Upper lobe of left lung (tissue), 6 donors: ENCODE data around the gene KLHL34. TPM values are rescaled to one million over a fixed set of nuclear protein-coding genes. Genes with fewer than 3 reads are reported as not detected.

Source experiments
- ATAC-seq, 2 donors: fragments of 200-7000 bp; cut with Tn5 transposase; one replicate each; pipeline ENCODE4 v1.9.1; 2022; ENCODE audit warnings: mild to moderate bottlenecking in 2 of 2, moderate library complexity in 2 of 2; ENCODE audit not compliant: low FRiP score in 2 of 2
- DNase-seq, 2 donors: peaks; one replicate each; pipeline ENCODE4 v3.0.0-alpha.2; 2019 to 2020
- H3K27ac ChIP-seq, 4 donors: fragments of 200-600 bp; sonication (generic); one replicate each; pipeline ENCODE4 v1.5.1; 2016 to 2019
- H3K27me3 ChIP-seq, 4 donors: fragments of 200-600 bp; sonication (generic); one replicate each; pipeline ENCODE4 v1.5.1; 2017 to 2019
- H3K36me3 ChIP-seq, 4 donors: fragments of 200-600 bp; sonication (generic); one replicate each; pipeline ENCODE4 v1.5.1; 2016 to 2019
- H3K4me1 ChIP-seq, 4 donors: fragments of 200-600 bp; sonication (generic); one replicate each; pipeline ENCODE4 v1.5.1; 2018 to 2019
- H3K4me3 ChIP-seq, 4 donors: fragments of 200-600 bp; sonication (generic); one replicate each; pipeline ENCODE4 v1.5.1; 2017 to 2019; ENCODE audit warnings: mild to moderate bottlenecking in 2 of 4, moderate library complexity in 1 of 4
- H3K9me3 ChIP-seq, 4 donors: fragments of 200-600 bp; sonication (generic); one replicate each; pipeline ENCODE4 v1.5.1; 2018 to 2019
- EP300 ChIP-seq, 4 donors: sonication (generic); formaldehyde crosslinking; IDR thresholded peaks; one replicate each; pipeline ENCODE4 v1.5.1; 2017; ENCODE audit warnings: antibody characterized with exemption in 4 of 4, control low read depth in 2 of 4
- POLR2A ChIP-seq, 4 donors: fragments of 450-650 bp; IDR thresholded peaks; one replicate each; pipeline ENCODE4 v1.5.1; 2016 to 2017; ENCODE audit warnings: antibody characterized with exemption in 4 of 4, mild to moderate bottlenecking in 2 of 4
- POLR2AphosphoS5 ChIP-seq, 2 donors: sonication (generic); formaldehyde crosslinking; IDR thresholded peaks; one replicate each; pipeline ENCODE4 v1.5.1; 2017; ENCODE audit warnings: antibody characterized with exemption in 2 of 2
- WGBS, 2 donors: methylation state at CpG; one replicate each; pipeline ENCODE4 v1.1.5; 2017 to 2018; 5-methylcytosine and 5-hydroxymethylcytosine counted together
- total RNA-seq, 6 donors: library from RNA; depleted of rRNA in 4 of 6; stranded (reverse); fragments of >200 nt in 4 of 6; gene quantifications; one replicate each; pipeline versions ENCODE4 v1.1.0 to v1.2.1, GENCODE V29; 2016 to 2021
- TF ChIP-seq, protein P1 (sequence below), 6 experiments: fragments of 450-650 bp in 4 of 6; fragments of 200-600 bp in 2 of 6; sonication (generic) in 2 of 6; IDR thresholded peaks; one replicate each; pipeline ENCODE4 v1.5.1; 2016 to 2019; ENCODE audit warnings: antibody characterized with exemption in 6 of 6
- donor health status: DM: no; HTN: no; CAD: no; lungs with moderate emphysema.
- donor health status: DM: no; HTN: yes; CAD: no; lungs with severe emphysema.

The KLHL34 gene
- total RNA-seq, 6 donors from 2014 or later: not detected

DNA sequence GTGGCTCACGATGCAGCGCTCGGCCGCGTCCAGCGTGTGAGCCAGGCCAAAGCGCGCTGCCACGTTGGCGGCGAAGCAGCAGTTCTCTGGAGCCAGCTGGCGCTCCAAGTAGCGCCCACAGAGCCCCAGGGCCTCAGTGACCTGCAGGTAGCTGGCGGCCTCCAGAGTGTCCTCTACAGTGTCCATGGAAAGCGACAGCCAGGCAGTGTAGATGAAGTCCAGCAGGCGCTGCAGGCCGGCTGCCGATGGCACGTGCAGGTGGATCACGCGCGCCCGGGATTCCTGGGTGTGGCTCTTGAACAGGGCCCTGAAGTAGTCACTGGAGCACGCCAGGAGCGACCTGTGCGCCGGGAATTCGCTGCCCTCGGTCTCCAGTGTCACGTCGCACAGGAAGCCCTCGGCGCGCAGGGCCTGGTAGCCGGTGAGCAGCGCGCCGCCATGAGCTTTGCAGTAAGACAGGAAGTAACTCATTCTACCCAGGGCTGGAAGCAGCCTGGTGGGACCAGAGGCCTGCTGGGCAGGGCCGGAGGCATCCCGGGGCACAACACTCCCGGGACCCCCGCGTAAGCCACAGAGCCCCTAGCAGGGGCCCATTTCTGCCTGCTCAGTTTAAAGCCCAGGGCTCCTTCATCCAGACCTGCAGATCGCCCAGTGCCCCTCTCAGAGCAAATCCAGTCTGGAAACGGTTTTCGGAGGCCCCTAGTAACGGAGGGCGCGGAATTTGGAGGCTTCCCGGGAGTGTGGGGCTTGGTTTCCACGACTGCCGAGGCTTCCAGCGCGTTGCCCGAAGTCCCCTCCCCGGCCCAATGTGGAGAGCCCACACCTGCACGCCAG, 595 bp downstream of the KLHL34 start:
- Histone ChIP-seq H3K9me3 (no peaks in the 10 kb centered on the region), H3K27ac (no peak overlapping the region), H3K4me3 (peak overlapping the region in 1 of 4 donors; percentile 25), H3K27me3 (peaks cover 0 to 13% (median 0%) of the 10 kb centered on the region in 4 donors), H3K36me3 (no peaks in the 10 kb centered on the region), H3K4me1 (peaks cover 0 to 12% (median 0%) of the 10 kb centered on the region in 4 donors)
- 70% methylated on average over 16 of the region's 57 CpGs; no CpG with 5 or more reads in 1 of the 2 donors for WGBS, 2 donors
- no peak for ATAC-seq
- TF ChIP-seq POLR2A (IDR thresholded peaks at IDR 0.05): no peak
- TF ChIP-seq POLR2AphosphoS5 (IDR thresholded peaks at IDR 0.05): no peak
- TF ChIP-seq, protein P1, sequence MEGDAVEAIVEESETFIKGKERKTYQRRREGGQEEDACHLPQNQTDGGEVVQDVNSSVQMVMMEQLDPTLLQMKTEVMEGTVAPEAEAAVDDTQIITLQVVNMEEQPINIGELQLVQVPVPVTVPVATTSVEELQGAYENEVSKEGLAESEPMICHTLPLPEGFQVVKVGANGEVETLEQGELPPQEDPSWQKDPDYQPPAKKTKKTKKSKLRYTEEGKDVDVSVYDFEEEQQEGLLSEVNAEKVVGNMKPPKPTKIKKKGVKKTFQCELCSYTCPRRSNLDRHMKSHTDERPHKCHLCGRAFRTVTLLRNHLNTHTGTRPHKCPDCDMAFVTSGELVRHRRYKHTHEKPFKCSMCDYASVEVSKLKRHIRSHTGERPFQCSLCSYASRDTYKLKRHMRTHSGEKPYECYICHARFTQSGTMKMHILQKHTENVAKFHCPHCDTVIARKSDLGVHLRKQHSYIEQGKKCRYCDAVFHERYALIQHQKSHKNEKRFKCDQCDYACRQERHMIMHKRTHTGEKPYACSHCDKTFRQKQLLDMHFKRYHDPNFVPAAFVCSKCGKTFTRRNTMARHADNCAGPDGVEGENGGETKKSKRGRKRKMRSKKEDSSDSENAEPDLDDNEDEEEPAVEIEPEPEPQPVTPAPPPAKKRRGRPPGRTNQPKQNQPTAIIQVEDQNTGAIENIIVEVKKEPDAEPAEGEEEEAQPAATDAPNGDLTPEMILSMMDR (IDR thresholded peaks at IDR 0.05): no peak
- no peak for TF ChIP-seq EP300 (IDR thresholded peaks at IDR 0.05)
- peak in 1 of 2 donors; percentile 46 for DNase-seq

DNA sequence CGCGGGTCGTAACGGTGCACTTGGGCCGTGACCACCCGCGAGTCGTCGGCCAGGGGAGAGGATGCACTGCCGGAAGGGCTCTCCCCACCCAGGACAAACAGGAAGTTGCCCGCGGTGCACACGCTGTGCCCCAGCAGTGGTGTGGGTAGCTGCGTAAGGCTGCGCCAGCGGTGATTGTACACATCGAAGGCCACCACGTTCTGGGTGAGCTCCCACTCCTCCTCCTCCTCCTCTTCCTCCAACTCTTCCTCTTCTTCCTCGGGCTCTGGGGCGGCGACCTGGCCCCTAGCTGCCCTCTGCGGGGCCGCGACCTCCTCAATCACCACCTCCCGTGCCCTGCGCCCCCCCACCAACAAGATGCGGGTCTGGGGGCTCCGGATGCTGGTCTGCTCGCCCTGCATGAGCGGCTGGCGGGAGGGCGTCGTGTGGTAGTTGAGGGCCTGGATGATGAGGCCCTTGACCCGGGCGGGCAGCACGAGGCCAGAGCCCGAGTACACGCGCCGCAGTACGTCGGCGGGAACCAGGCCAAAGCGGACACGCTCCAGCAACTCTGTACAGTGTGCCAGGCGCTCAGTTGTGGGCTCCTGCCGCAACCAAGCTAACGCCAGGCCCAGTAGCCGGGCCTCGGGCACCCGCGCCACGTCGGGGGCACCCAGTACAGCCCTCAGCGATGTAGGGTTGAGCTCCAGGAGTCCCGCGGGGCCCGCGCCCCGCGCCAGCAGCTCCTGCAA, 1.4 kb downstream of the KLHL34 start:
- DNase-seq: peak in 1 of 2 donors; percentile 59
- Histone ChIP-seq H3K9me3 (no peaks in the 10 kb centered on the region), H3K27me3 (peaks cover 0 to 13% (median 0%) of the 10 kb centered on the region in 4 donors), H3K4me1 (peaks cover 0 to 12% (median 0%) of the 10 kb centered on the region in 4 donors), H3K27ac (no peak overlapping the region), H3K36me3 (no peaks in the 10 kb centered on the region), H3K4me3 (no peak overlapping the region)
- WGBS, 2 donors: 68 to 81% methylated on average over 7 to 44 of the region's 61 CpGs
- ATAC-seq: no peak
- no peak for TF ChIP-seq EP300 (IDR thresholded peaks at IDR 0.05)
- no peak for TF ChIP-seq POLR2A (IDR thresholded peaks at IDR 0.05)
- TF ChIP-seq POLR2AphosphoS5 (IDR thresholded peaks at IDR 0.05): no peak
- TF ChIP-seq, protein P1 (IDR thresholded peaks at IDR 0.05): no peak

DNA sequence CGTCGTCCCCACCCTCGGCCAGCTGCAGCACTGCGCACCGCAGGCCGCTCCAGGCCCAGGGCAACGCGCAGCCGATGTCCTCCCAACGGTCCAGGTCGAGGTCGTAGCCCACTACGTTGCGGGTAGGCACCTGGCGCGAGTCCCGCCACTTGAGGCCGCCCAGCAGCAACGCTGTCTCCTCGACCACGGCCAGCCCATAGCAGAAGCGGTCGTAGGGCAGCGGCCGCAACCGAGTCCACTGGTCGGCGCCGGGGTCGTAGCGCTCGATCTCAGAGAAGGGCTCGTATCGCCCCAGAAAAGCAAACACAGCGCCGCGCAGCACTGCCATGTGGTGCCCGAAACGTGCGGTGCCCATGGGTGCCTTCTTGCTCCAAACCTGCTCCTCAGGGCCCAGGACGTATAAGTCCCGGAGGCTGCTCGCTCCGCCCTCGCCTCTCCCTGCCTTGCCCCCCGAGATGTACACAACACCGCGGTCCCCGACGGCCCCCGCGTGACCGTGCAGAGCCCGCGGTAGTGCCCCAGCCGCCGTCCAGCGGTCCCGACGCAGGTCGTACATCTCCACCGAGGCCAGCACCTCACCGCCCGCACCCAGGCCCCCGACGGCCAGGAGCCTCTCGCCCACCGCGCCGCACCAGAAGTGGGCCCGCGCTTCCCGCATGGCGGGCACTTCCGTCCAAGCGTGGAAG, 2.1 kb downstream of the KLHL34 start:
- H3K27me3 ChIP-seq: peaks cover 0 to 13% (median 0%) of the 10 kb centered on the region in 4 donors
- no peaks in the 10 kb centered on the region for H3K9me3 ChIP-seq
- 34 to 46% methylated on average over 3 to 55 of the region's 76 CpGs for WGBS, 2 donors
- H3K36me3 ChIP-seq: no peaks in the 10 kb centered on the region
- peaks cover 0 to 12% (median 0%) of the 10 kb centered on the region in 4 donors for H3K4me1 ChIP-seq
- H3K4me3 ChIP-seq: no peak overlapping the region
- TF ChIP-seq EP300 (IDR thresholded peaks at IDR 0.05) (no peak), POLR2A (IDR thresholded peaks at IDR 0.05) (no peak), POLR2AphosphoS5 (IDR thresholded peaks at IDR 0.05) (no peak)
- TF ChIP-seq, protein P1 (IDR thresholded peaks at IDR 0.05): no peak
- H3K27ac ChIP-seq: no peak overlapping the region
- ATAC-seq (no peak), DNase-seq (peak in 1 of 2 donors; percentile 75)

GRCh38 chrX:21645886-21646285, 12.2 kb downstream of the KLHL34 start:
- TF ChIP-seq EP300 (IDR thresholded peaks at IDR 0.05): no peak
- TF ChIP-seq POLR2AphosphoS5 (IDR thresholded peaks at IDR 0.05): no peak
- TF ChIP-seq POLR2A (IDR thresholded peaks at IDR 0.05): no peak
- TF ChIP-seq, protein P1 (IDR thresholded peaks at IDR 0.05): no peak
- Histone ChIP-seq H3K9me3 (no peaks in the 10 kb centered on the region), H3K4me3 (no peak overlapping the region), H3K27me3 (no peaks in the 10 kb centered on the region), H3K36me3 (no peaks in the 10 kb centered on the region), H3K4me1 (no peaks in the 10 kb centered on the region), H3K27ac (no peak overlapping the region)
- 70 to 83% methylated on average over 3 of the region's 3 CpGs for WGBS, 2 donors
- no peak for ATAC-seq
- DNase-seq: no peak
